ENCODE measurements around the gene RETN.

The RETN gene, protein sequence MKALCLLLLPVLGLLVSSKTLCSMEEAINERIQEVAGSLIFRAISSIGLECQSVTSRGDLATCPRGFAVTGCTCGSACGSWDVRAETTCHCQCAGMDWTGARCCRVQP

DNA sequence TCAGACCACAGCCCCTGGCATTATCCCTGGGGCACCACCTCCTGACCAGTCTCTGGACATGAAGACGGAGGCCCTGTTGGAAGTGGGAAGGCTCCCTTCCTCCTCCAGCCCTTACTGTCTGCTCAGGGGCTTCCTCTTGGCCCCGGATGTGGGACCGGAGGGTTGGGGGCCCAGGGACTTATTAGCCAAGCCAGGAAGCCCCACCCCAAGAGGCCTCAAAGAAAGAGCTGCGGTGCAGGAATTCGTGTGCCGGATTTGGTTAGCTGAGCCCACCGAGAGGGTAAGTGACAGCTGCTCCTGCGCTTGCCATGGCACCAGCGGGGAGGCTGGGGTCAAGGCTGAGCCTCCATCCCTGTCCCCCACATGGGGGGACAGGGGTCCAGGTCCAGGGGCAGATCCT lies at the start of gene RETN:
RETN (plus strand) TSS at position 208 of the 400 bp plus-strand sequence. CDS start 278 bp downstream, outside the sequence.
- DNase-seq (ENCODE audit: low read depth in 3 of 3, low spot score in 1 of 3) = no peak

DNA sequence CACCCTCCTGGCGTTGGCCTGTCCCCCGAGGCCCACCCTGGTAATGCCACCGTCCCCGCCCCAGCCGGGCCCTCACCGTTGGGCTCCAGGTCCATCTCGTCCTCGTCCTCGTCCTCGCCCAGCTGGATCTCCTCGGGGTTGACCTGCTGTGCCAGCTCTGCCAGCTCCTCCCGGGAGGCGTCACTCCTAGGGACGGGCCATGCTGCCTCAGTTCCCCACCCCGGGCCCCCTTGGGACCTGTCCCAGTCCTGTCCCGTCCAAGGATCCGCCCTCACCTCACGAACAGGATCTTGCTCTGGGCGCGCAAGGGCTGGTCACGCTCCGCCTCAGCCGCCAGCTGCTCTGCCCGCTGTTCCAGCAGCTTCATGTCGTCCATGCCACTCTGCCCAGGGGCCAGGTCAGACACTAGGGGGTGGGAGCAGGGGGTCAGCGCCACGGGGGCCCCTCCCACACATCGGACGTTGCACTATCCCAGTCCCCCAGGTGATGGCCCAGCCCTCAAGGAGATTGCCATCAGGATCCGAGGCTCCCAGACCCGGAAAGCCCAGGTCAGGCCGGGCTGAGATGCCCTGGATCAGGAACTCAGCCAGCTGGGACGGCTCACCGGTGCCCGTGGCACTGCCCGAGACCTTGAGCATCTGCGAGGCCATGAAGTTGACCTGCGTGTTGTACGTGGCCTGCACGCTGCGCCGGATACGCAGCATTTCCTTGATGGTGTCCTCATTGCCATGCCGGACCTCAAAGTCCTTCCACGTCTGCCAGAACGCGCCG lies 49.0 kb upstream of the RETN start:
- no peak for DNase-seq (ENCODE audit: low read depth in 3 of 3, low spot score in 1 of 3)

DNA sequence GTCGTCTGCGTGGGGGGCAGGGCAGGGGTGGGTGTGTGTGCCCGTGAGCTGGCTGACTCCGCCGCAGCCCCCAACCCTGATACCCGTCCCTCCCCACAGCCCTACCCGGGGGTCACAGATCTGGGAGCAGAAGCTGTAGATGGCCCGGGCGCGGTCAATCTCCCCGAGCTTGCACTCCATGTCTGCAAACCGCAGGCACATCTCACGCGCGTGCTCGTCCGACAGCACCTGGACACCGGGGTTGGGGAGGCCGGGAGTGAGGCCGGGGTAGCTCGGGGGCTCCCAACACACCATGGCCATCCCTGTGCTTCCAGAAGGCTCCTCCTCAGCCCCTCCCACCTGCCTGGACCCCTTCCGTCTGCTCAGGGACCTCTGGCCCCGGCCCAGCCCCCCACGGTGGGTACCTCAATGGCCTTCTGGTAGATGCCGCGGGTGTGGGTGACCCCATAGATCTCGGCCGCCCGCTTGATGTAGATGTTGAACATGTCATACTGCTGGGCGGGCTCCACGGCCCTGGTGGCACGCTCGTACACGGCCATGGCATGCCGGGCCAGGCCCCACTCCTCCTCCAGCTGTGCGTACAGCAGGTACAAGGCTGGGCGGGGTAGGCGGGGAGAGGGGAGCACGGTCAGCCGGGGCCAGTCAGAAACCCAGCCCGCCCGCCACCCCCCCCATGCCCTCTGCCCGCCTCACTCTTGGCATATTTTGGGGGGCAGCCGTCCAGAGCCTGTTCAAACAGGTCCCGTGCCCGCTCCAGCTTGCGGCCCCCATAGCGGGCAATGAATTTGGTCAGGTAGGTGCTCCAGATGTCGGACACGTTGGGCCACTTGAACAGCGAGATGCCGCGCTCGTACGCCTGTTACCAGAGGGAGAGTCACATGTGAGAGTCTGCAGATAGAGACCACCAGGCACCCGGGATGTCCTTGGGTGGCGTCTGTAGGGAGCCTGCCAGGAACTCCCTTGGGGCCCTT lies 48.1 kb upstream of the RETN start:
- no peak for DNase-seq (ENCODE audit: low read depth in 3 of 3, low spot score in 1 of 3)

DNA sequence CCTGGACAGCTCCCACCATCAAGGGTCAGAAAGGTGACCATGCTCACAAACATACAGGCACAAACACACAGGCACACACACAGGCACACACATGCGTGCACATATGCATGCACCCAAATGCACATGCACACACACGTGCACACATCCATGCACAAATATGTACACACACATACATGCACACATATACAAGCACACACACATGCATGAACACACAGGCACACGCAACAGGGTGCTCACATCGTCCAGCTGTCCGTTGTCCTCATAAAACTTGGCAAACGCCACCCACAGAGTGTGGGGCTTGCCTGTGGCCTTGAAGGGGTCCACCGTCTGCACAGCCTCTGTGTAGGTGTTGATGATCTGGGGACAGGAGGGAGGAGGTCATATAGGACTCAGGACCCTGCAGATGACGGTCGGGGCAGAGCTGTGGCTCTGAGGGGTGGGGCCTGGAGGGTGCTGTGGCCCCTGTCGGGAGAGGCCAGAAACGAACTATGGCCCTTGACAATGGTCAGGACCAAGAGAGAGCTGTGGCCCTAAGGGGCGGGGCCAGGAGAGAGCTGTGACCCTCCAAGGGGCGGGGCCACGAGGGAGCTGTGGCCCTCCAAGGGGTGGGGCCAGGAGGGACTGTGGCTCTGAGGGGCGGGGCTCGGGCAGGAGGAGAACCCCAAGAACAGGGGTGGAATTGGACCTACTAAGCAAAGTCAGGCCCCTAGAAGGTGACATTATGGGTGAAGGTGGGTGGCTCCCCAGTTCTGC lies 45.7 kb upstream of the RETN start:
- DNase-seq (ENCODE audit: low read depth in 3 of 3, low spot score in 1 of 3) = no peak

DNA sequence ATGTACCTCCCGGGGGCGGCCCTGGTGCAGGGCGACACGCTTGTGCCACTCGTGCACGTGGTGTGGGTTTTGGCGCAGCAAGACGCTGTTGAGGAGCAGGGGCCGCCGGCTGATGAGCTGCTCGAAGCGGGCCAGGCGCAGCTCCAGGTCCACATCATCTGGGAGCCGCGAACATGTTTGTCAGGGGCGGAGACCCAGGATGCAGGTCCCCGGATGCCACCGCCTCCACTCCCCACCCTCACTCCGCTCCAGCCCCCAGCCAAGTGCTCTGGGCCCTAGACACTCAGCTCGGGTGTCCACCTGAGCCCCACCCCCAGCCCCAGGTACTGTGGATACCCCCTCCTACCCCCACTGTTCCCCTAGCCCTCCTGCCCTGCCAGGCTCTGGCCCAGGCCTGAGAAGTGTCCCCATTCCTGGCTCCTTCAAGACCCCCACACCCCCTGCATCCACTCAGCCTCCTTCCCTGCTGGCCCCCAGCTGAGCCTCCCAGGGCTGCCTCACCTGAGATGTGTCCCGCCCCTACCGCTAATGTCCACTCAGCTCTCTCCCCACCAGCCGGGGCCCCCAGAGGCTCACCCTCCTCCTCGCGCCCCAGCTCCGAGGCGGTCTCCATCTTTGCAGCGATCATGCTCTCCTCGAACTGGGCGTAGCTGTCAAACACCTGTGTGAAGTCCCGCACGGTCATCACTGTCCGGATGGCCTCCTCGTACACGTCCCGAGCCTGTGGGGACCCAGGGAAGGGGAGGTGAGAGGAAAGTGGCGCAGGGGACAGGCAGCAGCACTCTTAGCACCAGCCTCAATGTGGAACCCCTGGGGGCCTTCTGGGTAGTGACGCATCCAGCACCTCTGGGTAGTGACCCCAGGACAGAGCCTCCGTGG lies 44.9 kb upstream of the RETN start:
- no peak for DNase-seq (ENCODE audit: low read depth in 3 of 3, low spot score in 1 of 3)

DNA sequence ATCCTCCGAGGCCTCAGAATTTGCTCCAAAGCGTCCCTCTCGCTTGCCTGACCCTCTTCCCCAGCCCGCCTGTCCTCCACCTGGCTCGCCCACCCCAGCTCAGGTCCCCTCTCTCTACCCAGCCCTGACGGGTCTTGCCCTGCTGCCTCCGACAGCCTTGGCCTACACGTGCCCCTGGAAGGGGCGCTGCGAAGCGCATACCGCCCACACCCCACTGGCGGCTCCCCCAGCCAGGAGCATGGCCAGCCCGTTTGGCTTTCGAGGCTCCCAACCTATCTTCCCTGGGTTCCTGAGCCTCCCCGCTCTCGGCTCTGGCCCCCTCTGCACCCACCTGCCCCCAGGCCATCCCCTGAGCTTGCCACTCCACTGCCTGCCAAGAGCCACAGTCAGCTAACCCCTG lies 44.0 kb upstream of the RETN start:
- no peak for DNase-seq (ENCODE audit: low read depth in 3 of 3, low spot score in 1 of 3)

DNA sequence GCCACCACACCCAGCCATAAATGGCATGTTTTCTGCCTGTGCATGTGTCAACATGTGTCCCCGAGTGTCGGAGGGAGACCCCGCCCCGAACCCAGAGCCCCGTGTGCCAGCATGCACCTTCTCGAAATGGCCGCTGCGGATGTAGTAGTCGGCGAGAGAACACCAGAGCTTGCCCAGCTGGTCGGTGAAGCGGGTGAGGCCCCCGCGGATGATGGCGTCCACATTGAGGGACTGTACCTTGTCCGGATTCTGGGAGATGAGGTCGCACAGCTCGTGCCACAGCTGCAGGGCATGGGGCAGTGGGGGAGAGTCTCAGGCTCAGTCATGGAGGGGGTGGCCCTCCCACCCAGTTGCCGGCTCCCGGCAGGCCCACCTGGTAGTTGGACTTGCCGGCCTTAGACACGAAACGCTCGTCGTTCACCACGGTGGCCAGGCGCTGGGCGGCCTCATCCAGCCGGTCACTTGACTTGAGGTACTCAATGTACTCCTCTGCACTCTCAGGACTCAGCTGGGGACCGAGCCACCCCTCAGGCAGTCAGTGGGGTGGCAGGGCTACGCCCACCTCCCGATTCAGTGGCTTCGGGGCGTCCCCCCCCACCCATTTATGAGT lies 43.0 kb upstream of the RETN start:
- DNase-seq (ENCODE audit: low read depth in 3 of 3, low spot score in 1 of 3) = no peak

DNA sequence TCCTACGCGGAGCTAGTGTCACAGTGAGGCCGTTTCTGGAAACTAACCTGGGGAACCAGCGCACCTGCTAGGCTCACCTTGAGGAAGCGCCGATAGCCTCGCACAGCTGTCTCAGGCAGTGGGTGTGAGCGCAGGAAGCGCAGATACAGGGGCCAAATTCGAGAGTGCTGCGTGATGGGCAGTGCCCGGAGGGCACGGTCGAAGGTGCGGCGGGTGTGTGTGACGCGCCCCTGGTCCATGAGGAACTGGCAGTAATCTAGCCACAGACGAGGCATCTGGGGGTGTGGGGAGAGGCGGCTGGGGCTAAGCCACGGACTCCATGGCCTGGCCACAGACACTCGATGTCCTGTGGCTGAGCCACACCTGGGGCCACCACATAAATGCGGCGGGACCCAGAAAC lies 41.7 kb upstream of the RETN start:
- DNase-seq (ENCODE audit: low read depth in 3 of 3, low spot score in 1 of 3) = no peak

DNA sequence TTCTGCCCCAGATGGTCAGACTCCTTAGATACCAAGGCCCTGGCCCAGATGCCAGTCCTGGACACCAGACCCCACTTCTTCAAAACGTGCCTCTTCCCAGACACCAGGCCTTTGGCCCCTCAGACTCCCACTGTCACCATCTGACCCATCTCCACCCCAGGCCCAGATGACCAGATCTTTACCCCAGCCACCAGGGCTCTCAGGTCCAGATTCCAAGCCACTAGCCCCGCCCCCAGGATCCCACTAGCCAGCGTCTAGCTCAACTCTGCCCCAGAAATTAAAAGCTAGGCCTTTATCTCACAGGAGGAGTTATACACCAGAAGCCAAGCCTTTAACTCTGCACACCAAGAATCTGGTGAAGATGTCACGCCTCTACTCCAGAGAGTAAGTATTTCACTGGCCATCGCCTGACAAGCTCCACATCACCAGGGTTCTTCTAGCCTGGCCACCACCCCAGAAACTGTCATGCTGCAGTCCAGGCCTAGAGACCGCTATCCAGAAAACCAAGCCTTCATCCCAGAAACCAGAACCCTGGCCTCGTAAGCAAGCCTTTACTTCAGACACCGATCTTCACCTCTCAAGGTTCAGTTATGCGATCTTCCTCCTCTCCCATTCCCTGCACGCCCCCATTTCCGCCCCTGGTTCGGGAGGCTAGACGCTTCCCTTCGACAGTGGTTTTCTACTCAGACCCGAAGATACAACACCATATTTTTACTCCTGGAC lies 40.1 kb upstream of the RETN start:
- DNase-seq (ENCODE audit: low read depth in 3 of 3, low spot score in 1 of 3) = no peak

DNA sequence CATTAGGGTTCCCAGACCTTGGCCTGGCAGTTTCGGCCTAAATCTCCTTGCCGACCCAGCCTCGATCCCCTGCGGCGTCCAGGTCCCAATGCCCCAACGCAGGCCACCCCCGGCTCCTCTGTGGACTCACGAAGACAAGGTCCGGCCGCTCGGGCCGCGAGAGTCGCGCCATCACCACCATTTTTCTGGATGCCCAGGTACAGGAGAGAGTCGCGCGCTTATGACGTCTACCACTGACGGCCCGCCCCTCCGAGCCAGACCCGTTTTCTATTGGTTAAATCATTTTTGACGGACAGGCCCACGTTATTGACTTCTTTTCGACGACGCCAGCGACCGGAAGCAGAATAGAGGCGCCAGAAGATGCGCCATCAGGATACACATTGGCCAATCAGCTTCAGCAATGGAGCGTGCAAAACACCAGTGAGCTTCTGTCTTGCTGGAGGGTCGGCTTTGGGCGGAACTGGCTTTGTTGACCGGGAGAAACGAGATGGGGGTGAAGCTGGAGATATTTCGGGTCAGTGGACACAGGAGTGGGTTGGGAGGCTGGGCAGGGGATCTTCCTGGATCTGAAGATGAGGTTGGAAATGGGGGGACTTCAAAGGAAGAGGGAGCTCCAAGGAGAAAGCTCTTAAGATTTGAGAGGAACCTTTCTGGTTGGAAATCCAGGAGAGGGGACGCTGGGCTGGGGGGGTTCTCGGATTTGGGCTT lies 39.3 kb upstream of the RETN start, which contains the start of the genes PET100 and XAB2:
PET100 (plus strand) TSS at position 447 of the 708 bp plus-strand sequence; CDS start at position 488, 41 bp downstream.
XAB2 (minus strand) TSS at position 199 of the 708 bp plus-strand sequence; CDS start at position 181, 18 bp downstream.
- DNase-seq (ENCODE audit: low read depth in 3 of 3, low spot score in 1 of 3) = peak; percentile 86 to 92 (median 91)

DNA sequence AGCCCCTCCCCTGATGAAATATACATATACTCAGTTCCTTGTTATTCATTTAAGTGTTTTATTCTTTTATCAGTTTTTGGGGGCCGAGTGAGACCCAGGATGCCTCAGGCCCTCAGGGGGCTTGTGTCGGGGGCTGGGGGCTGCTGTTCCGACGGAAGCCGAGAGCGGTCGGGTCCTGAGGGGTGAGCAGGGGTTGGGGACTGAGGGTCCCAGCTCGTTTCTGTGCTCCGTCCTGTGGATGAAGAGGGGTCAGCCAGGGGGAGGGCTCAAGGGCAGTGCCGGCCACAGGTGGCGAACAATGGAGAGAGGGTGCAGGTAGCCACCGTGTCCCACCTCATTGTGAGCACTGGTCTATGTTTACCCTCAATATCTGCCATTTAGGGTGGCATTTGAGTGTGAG lies 37.3 kb upstream of the RETN start:
- DNase-seq (ENCODE audit: low read depth in 3 of 3, low spot score in 1 of 3) = no peak

DNA sequence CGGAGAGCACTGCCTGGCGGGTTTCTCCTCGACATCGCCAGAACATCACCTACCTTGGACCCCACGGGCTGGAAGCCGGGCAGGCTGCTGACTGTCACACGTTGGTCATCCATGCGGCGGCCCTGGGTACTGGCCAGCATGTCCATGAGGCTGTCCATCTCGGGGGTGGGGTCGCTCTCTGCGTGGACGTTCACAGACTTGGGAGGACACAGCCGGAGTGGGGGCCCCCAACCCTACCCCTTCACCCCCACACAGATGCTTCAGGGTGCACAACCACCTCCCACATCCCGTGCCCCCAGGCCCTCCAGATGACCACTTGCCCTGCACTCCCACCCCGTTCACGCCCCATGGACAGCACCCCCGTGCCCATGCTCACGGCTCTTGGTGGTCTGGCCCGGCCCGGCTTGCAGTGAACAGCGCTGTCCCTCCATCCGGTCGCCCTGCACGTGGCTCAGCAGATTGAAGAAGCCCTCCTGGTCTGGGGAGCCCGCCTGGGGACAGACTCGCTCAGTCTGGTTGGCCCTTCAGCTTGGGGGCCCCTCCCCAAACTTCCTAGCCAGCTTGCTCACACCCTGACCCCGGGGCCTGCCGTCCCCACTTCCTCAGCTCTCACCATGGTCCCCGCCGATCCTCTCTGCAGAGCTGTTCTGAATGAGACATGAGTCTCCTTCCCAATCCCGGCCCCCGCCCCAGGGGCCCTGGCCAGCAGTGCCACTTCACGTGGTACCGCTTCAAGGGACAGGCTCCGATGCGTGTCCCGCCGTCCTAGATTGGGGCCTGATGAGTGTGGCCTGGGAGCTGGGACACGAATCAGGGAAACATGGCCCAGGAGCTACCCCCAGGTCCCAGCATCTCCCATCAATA lies 36.3 kb upstream of the RETN start:
- DNase-seq (ENCODE audit: low read depth in 3 of 3, low spot score in 1 of 3) = no peak

DNA sequence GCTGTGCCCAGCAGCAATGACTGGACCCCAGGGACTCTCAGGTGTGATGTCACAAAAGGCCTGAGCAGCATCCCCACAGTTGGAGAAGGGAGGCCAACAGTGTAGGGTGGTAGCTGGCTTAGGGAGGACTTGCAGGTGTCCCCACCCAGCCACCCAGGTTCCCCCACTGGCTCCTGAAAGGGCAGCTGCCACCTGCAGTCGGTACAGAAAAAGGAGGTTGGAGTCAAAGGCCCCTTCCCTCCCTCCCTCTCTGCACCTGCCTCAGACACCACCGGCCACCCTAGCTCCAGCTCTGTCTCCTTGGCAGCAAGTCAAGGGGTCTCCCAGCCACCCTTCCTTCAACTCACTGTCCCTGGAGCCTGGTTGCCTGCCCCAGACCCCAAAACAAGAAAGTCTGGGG lies 35.2 kb upstream of the RETN start, which contains the start of gene PCP2:
PCP2 (minus strand) TSS at position 22 of the 400 bp plus-strand sequence. CDS start 262 bp downstream, outside the sequence.
- no peak for DNase-seq (ENCODE audit: low read depth in 3 of 3, low spot score in 1 of 3)

DNA sequence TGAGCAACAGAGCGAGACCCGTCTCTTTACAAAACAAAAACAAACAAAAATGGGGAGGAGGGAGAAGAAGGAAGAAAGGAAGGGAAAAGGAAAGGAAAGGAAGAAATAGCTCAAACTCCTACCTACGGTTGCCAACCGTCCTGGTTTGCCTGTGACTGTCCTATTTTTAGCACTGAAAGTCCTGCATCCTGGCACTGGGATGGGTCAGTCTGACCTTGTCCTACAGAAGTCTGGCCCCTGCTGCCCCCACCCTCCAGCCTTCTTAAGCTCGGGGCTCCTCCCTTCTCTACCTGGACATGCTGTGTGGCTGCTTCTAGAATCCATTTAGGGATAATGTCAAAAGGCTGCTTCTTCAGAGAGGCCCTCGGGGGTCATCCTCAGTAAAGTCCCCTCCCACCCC lies 33.2 kb upstream of the RETN start:
- no peak for DNase-seq (ENCODE audit: low read depth in 3 of 3, low spot score in 1 of 3)

DNA sequence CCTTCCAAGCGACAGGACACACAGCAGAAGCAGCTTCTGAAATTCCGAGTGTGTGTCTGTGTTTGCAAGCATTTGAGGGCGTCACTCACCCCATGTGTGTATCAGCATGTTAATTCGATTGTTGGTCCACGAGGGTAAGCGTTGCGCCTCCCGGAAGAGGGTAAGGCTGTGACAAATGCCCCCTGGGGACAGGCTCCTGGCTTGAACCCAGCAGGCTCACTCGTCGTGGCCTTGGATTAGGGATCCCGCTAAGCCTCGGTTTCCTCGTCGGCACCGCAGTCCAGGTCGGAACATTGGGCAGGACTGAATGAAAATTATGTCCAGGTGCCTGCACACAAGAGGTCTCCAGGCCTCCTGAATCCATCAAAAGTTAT lies 32.5 kb upstream of the RETN start:
- DNase-seq (ENCODE audit: low read depth in 3 of 3, low spot score in 1 of 3) = no peak

DNA sequence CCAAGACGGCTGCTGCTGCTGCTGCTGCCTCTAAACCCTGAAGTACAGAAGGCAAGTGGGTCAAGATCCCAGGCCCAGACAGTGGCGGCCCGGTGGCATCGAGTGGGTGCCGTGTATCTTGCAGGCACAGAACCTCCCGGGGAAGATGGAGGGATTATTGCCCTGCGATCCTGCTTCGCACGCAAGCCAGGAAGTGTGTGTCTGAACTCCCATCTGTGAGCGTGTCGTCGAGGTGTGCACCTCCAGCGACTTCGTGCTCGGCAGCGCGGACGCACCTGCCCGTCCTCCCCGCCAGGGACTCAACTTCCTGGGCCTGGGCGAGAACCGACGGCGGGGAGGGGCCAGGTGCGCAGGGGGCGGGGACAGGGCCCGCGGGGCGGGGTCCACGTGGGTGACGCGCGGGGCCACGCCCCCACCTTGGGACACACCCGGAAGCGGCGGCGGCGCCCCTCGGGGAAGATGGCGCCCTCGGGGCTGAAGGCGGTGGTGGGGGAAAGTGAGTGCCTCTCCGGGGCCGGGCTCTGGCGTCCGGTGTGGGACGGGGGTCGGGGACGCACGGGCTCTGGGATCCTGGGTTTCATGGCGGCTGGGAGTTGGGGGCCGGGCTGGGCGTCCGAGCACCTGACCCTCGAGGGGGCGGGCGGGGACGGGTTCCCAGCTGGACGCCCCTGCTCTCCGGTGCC lies 32.0 kb upstream of the RETN start, which contains the start of gene STXBP2:
STXBP2 (plus strand) TSS at position 420 of the 683 bp plus-strand sequence; CDS start at position 460, 40 bp downstream.
- DNase-seq (ENCODE audit: low read depth in 3 of 3, low spot score in 1 of 3) = peak; percentile 84 to 95 (median 95)

Measured in stimulated activated CD4-positive, alpha-beta T cell treated with anti-CD3 and anti-CD28 coated beads, TNF-alpha, amount 100 ng/mL, for 1 hour (primary cell).